Tibial nerve (tissue), 3 donors: ENCODE data around the gene FDXR.

Experiments
- POLR2A ChIP-seq, 2 donors: fragments of 450-650 bp; IDR thresholded peaks; one replicate each; pipeline ENCODE4 v1.6.1; 2017; ENCODE audit warnings: antibody characterized with exemption in 2 of 2, mild to moderate bottlenecking in 2 of 2, moderate library complexity in 2 of 2
- TF ChIP-seq, protein P1 (sequence below), 5 experiments: fragments of 200-600 bp in 3 of 5; fragments of 450-650 bp in 2 of 5; sonication (generic) in 3 of 5; IDR thresholded peaks; one replicate each; pipeline ENCODE4 v1.5.1; 2016 to 2019; ENCODE audit warnings: antibody characterized with exemption in 5 of 5, mild to moderate bottlenecking in 3 of 5, moderate library complexity in 2 of 5

DNA sequence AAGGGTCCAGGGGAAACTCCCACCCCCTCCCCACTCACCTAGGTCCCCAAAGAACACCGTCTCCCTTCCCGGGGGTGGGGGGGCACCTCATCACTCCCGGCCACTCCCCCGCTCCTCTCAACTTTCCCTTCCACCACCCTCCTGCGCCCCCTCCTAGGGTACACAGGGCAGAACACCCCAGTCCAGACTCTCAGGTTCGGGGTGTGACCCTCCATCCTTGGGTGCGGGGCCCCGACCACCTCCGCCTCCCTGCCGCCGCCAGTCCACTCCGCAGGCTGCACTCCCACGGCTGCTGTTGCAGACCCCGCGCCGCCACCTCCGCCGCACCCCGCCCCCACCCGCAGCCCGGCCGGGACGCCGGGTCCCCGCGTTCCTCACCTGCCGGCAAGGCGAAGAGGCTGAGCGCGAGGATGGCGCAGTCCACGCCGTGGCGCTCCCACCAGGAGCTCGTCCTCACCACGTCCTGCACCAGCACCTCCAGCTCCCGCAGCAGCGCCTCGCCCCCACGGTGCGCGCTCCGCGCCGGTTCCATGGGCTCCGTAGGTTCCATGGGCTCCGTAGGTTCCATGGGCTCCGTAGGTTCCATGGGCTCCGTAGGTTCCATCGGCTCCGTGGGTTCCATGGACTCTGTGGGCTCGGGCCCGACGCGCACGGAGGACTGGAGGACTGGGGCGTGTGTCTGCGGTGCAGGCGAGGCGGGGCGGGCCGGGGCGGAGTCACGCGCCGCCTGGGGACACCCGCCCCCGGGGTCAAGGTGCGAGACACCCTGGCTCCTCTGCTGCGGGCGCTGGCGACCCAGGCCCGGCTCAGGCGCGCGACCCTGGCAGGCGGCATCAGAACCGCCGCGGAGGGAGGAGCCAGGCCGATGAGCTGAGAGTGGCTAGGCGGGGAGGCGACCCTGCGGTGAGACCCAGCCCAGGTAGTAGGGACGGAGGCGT is 20.4 kb upstream of the FDXR start, which contains the start of gene FADS6:
- TF ChIP-seq, protein P1, sequence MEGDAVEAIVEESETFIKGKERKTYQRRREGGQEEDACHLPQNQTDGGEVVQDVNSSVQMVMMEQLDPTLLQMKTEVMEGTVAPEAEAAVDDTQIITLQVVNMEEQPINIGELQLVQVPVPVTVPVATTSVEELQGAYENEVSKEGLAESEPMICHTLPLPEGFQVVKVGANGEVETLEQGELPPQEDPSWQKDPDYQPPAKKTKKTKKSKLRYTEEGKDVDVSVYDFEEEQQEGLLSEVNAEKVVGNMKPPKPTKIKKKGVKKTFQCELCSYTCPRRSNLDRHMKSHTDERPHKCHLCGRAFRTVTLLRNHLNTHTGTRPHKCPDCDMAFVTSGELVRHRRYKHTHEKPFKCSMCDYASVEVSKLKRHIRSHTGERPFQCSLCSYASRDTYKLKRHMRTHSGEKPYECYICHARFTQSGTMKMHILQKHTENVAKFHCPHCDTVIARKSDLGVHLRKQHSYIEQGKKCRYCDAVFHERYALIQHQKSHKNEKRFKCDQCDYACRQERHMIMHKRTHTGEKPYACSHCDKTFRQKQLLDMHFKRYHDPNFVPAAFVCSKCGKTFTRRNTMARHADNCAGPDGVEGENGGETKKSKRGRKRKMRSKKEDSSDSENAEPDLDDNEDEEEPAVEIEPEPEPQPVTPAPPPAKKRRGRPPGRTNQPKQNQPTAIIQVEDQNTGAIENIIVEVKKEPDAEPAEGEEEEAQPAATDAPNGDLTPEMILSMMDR (IDR thresholded peaks at IDR 0.05): no peak
- TF ChIP-seq POLR2A (IDR thresholded peaks at IDR 0.05): no peak
